H1 (cell line): ENCODE measurements around the gene CGNL1. TPM values are rescaled to one million over a fixed set of nuclear protein-coding genes. Genes with fewer than 3 reads are reported as not detected.

Source experiments
- polyA plus RNA-seq, 7 experiments: library from polyadenylated mRNA; depleted of rRNA in 3 of 7; stranded (reverse) in 5 of 7; unstranded in 2 of 7; fragments of >200 nt in 5 of 7; fragments of 200-250 nt in 2 of 7; gene quantifications; 1 replicate in 5 of 7; 2 replicates in 1 of 7; 4 replicates in 1 of 7; pipeline versions ENCODE4 v1.2.1 to v1.2.3, GENCODE V29; 2011 to 2013; ENCODE audit warnings: missing spikeins in 2 of 7, mixed read lengths in 2 of 7
- total RNA-seq: library from RNA; stranded (reverse); fragmentation: NEBNext Ultra II Directional; extraction: Animal tissue kit (Norgen Biotek cat#: 25700); gene quantifications from 2 replicates; pipeline ENCODE4 v1.2.1, GENCODE V29; 2021
- TF ChIP-seq, protein P1 (sequence below): IDR thresholded peaks from 2 replicates; pipeline ENCODE4 v1.6.1; 2011; ENCODE audit warnings: low read length, improper control_type of control experiment

The CGNL1 gene
- total and polyA plus RNA-seq, 2 of the 8 experiments (the other 6 are each of a cell fraction or from before 2014, with no cell fraction given): 21.8 to 75.6 TPM

- TF ChIP-seq, protein P1, sequence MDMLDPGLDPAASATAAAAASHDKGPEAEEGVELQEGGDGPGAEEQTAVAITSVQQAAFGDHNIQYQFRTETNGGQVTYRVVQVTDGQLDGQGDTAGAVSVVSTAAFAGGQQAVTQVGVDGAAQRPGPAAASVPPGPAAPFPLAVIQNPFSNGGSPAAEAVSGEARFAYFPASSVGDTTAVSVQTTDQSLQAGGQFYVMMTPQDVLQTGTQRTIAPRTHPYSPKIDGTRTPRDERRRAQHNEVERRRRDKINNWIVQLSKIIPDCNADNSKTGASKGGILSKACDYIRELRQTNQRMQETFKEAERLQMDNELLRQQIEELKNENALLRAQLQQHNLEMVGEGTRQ: no peak
- TF ChIP-seq, all 59 proteins: peak for 2
Observed at GRCh38 chr15:57503051-57503702, 126.9 kb downstream of the CGNL1 start (continued).
